Hepatocyte (in vitro differentiated cells): ENCODE data around the gene PSD2.

ENCODE experiments used
- CTCF ChIP-seq: fragments of 200-600 bp; sonication (generic); IDR thresholded peaks from 2 replicates; pipeline ENCODE4 v1.5.1; 2016; ENCODE audit warnings: antibody characterized with exemption, mild to moderate bottlenecking; ENCODE audit not compliant: poor library complexity
- EZH2 ChIP-seq: fragments of 200-600 bp; sonication (generic); IDR thresholded peaks from 2 replicates; pipeline ENCODE4 v1.6.1; 2016; ENCODE audit warnings: antibody characterized with exemption, mild to moderate bottlenecking, borderline replicate concordance

GRCh38 chr5:139796061-139796806 is 626 bp downstream of the PSD2 start:
- no peak for TF ChIP-seq CTCF
- TF ChIP-seq EZH2: peak; percentile 97
